GM19328 (cell line): Measurements from ENCODE around the gene FZD2.
"Not testable (repeated sequence)": the region's sequence is repeated elsewhere in the genome, so short reads cannot be mapped to it uniquely, and the experiment has no call there.

Experiments
- ATAC-seq: cut with Tn5 transposase; IDR thresholded peaks from one replicate; pipeline ENCODE4 v1.9.1; 2021; ENCODE audit warnings: mild to moderate bottlenecking, moderate library complexity; ENCODE audit not compliant: unreplicated experiment

FZD2 gene

DNA sequence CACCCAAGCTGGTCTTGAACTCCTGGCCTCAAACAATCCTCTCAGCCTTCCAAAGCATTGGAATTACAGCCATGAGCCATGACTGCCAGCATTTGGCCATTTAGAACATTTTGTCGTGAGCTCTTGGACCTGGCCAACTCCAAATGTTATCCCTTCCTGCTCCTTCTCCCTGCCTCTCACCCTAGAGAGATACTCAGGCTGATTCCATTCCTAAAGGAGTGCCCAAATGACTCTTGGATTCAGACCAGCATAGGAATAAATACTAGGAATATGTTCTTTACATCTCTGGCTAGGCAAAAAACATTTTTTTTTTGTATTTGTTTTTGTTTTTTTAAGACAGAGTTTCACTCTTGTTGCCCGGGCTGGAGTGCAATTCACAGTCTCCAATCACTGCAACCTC, 15.5 kb downstream of the FZD2 start:
- ATAC-seq = no peak

DNA sequence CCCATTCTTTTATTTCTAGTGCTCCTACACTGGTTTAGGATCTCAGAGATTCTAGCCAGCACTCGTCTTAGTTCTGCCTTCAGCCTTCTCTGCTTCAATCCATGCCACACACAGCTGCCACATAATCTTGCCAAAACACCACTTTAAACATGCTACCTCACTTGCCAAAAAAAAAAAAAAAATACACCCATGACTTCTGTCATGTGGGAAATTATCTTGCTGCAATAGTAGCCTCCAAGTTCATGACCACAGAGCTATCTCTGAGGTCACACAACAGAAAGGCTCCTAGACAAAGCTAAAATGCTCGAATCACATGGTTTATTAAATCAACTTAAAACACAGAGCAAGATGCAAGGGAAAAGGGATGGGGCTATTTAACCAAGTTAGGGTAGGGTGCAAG, 18.1 kb downstream of the FZD2 start:
- ATAC-seq = no peak

DNA sequence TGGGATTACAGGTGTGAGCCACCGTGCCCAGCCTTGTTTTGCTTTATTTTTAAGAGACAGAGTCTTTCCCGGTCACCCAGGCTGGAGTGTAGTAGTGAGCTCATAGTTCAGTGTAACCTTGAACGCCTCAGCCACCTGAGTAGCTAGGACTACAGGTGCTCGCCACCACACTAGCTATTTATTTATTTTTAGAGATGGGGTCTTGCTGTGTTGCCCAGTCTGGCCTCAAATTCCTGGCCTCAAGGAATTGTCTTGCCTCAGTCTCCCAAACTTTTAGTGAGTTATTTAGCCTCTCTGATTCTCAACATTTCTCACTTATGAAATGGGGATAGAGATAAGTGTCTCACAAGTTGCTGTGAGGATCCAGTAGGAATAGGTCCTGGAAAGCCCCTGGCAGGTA, 21.7 kb downstream of the FZD2 start:
- ATAC-seq = no peak

DNA sequence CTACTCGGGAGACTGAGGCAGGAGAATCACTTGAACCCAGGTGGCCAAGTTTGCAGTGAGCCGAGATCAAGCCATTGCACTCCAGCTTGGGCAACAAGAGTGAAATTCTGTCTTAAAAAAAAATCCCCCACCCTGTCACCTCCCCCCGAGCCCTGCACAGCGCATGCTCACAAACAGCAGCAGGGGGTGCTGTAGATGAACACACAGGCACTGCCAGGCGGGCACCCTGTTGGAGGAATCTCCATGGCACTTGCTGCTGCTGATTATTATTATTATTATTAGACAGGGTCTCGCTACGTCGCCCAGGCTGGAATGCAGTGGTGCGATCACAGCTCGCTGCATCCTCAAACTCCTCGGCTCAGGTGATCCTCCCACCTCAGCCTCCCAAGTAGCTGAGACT, 24.6 kb downstream of the FZD2 start:
- ATAC-seq = no peak

DNA sequence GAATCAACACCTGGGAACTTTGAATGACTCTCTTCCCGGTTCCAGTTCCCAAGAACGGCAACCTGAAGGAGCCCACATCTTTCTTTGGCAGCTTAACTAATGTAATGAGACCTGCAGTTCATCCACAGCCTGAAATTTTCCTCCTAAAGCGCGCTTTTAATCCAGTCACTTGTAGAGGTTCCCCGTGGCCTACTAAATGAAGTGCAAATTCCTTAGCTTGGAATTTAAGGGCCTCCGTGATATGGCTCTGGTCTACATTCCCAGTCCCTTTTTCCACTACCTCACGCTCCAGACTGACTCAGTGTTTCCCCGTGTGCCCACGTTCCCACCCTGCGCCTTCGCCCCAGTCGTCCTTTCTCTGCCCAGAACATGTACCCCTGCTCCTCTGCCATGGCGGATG, 27.2 kb downstream of the FZD2 start:
- no peak for ATAC-seq

DNA sequence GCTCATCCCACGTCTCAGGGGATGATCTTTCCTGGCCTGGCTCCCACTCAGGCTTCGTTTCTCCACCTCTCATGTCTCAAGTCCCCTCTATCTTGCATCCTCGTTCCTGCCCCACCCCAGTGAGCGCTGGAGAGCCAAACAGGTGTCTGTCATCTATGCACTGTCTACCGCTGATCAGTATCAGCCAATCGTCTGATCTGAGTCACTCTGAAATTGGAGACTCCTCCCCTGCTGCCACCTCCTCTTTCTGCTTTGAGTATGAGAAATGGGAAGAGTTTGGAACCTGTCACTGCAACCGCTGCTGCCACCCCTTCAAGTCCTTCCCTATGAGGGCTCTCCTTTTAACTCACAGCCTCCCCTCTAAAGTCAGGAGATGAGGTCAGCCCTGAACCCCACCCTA, 28.0 kb downstream of the FZD2 start:
- ATAC-seq = no peak

DNA sequence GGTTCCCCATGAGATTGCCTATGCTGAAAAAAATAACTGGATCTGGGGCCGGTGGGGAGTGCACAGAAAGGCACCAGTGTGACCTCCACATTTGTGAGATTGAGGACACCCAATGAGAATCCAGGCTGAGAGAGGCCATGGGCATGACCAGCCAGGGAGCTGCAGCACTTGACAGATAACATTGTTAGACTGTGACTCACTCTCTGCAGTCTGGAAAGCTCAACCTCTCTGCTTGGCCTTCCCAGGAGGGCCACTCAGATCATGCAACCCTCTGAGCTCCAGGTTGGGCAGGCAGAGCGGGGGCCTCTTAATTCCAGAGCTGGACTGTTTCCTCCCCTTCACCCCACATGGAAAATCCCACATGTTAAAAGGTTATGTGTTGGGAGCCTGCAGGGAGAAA, 30.1 kb downstream of the FZD2 start:
- no peak for ATAC-seq

DNA sequence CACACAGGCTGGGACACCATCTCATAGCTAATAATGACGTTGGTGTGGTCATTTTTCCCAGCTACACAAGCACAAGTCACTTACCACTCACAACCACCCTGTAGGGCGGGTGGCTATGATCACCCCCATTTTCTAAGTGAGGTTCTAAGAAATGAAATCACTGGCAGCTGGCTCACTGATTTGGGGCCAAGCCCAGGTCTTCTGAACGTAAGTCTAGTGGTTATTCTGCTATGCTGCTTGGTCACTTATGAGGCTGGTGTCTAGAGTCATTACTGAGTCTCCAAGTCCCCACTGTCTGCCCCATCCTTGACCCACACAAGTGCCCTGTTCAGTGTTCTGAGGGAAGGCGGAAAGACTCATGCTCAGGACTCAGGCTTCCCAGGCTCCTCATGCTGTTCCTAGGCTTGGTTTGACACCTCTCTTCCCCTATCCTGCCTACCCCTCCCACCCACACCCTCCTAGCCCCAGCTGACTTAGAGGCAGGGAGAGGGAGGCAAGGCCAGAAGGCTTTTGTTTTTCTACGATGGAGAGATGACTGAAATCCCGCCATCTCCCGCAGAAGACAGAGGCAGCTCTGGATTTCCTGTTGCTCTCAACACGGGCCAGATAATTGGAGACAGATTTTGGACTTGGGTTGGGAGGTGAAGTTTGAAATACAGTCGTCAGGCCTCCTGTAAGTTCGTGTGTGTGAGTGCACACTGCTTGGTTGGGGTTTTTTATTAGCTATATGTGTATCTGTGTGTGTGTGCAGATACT, 32.2 kb downstream of the FZD2 start:
- no peak for ATAC-seq

DNA sequence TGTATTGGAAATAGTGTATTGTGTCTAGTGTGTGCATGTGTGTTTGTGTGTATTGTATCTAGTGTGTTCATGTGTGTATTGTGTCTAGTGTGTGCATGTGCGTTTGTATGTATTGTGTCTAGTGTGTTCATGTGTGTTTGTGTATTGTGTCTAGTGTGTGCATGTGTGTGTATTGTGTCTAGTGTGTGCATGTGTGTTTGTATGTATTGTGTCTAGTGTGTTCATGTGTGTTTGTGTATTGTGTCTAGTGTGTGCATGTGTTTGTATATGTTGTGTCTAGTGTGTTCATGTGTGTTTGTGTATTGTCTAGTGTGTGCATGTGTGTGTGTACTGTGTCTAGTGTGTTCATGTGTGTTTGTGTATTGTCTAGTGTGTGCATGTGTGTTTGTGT, 32.8 kb downstream of the FZD2 start:
- ATAC-seq = not testable (repeated sequence)

DNA sequence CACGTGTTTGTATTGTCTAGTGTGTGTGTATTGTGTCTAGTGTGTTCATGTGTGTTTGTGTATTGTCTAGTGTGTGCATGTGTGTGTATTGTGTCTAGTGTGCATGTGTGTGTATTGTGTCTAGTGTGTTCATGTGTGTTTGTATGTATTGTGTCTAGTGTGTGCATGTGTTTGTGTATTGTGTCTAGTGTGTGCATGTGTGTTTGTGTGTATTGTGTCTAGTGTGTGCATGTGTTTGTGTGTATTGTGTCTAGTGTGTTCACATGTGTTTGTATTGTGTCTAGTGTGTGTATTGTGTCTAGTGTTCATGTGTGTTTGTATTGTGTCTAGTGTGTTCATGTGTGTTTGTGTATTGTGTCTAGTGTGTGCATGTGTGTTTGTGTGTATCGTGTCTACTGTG, 33.5 kb downstream of the FZD2 start:
- not testable (repeated sequence) for ATAC-seq

DNA sequence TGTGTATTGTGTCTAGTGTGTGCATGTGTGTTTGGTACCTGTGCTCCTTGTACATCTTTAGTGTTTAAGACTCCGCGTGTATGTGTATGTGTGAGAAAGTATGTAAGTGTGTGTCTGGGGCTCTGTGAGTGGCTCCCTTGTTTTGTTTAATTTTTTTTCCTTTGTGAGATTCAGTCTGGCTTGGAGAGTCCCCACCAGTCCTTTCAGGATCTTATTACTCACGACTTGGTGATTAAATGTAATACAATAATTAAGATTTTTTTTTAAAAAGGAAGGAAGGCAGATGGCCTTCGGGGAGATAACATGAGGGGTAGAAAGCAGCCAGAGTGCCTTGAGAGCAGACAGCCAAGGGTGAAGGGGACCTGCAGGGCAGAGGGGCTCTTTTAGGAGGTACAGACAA, 33.9 kb downstream of the FZD2 start:
- no peak for ATAC-seq

DNA sequence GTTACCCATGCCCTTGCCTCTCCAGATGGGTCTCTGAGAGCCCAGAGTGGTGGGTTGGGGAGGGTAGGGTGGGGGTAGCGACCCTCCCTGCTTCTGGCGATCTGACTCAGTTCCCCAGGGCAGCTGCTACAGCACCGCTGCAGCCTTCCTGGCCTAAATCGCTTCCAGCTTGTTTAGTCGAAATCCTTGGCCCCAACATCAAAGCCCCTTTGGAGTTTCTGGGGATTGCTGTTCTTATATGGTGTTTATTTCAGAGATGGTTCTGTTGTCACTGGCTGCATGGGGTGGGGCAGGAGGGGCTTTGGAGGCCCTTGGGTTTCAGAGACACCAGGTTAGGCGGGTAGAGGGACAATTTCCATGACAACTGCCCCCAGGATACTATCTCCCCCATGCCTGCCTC, 35.9 kb downstream of the FZD2 start:
- ATAC-seq = no peak

DNA sequence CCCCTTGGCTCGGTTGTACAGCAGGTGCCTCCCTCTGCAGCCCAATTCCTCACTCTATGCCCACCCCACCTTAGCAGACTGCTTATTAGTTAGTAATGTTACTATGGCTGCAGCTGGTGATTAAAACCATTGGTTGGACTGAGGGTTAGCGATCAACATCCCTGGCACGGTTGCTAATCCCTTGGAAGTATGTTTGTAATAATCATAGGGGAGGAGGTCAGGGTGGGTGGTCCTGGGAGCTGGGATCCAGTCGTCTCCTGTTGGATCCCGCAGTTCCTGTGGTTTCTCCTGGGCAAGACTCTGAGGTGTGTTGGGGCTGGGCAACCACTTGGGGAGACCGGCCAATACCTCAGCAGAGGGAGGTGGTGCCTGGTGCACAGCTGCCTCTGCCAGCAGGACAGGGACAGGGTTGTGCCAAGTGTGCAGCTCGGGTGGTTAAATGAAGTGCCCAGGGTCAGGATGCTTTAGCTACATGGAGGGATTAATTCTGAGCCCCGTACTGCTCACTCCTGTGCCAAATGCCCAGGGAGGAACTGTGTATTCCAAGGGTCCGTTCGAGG, 38.0 kb downstream of the FZD2 start:
- ATAC-seq = no peak

DNA sequence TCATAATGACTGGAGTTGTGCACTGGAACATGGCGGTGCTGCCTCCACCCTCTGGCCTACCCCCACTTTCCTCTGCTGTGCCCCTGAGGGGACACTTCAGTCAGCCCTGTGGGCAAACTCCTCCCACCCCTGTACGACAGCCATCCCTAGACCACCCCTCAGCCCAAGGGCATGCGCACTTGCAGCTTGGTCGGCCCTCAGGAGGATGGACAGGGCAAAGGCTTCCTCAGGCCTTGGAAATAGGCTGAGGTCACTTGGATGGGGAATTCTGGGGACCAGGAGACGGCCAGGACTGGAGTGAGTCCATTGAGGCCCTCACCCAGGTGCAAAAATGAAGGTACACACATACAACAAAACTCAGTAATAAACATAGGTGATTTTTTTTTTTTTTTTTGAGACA, 41.0 kb downstream of the FZD2 start:
- no peak for ATAC-seq

DNA sequence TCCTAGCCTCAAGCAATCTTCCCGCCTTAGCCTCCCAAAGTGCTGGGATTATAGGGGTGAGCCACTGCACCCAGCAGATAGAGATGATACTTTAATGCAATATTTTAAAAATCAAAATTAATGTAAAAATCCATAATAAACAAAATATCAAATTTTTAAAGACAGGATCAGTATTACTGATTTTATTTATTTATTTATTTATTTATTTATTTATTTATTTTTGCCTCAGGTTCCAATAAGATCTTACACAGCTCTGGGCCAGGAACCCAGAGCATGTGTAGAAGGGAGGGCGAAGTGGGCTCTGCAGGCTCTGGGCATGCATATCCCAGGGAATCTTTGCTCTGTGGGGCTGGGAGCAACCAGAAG, 41.6 kb downstream of the FZD2 start:
- no peak for ATAC-seq

DNA sequence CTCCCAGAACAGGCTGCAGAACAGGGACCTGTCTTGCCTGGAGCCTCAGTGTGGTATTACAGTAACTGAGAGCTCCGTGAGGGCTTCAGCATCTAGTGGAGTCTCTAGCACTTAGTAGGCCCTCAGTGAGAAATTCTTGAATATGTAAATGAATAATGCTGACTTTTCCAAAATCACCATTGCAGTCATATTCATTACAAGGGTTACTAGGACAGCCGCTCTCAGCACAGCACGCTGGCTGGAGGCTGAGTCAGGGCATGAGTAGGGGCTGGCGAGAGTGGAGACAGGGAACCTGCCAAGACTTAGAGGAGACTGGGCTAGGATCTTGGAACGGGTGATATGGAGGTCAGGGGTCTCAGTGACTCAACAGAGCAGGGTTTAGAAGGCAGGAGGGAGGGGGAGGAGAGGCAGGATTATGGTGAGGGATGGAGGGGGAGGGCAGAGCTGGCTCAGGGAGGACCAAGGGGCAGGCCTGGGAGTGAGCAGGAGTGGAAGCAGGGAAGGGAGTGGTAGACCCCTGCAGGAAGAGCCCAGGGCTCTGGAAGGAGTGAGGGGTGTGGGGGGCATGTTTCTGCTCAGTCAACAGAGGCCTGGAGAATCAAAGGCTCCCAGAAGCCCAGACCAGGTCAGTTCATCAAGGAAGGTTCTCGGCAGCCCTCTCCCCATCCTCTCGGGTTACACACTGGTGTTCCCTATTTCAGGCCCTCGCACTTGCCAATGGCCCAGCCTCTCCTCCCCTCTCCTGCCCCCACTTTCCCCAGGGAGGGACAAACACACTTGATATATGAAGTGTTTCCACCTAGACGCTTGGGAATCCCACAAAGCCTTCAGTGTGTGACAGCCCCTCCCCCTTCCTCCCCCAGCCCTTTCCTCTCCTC, 42.3 kb downstream of the FZD2 start:
- no peak for ATAC-seq

DNA sequence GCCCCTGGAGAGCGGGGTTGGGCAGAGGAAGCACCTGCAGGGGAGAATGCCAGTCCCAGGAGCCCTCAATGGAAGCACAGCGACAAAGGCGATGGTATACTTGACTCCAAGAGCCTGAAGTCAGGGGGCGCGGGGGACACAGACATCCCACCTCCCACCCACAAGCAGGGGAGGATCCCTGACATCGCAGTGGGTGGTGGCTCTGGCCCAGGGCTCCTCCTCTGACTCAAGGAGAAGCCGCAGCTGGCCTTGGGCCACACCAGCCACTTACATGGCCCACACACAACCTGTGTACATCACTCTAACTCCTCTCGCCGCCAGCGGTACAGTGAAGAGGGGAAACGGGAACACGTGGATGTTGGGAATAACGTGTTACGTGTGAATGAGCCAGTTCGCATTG, 44.3 kb downstream of the FZD2 start:
- ATAC-seq = no peak

DNA sequence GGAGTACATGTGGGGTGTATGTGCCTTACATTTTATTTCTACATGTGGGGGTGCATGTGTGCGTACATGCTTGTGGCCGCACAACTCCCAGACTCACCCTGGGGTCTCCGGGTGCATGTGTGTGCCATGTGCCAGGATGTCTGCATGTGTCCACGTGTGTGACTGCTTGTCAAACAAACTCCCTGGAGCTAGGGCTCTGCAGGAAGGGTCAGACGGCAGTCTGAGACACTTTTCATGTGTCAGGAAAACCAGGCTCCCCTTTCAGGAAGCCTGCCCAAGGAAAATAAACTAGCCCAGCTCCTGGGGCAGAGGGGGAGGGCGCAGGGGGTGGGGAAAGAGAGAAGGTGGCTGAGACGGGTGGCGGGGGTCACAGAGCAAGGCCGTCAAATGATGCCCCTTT, 44.7 kb downstream of the FZD2 start:
- ATAC-seq = no peak

DNA sequence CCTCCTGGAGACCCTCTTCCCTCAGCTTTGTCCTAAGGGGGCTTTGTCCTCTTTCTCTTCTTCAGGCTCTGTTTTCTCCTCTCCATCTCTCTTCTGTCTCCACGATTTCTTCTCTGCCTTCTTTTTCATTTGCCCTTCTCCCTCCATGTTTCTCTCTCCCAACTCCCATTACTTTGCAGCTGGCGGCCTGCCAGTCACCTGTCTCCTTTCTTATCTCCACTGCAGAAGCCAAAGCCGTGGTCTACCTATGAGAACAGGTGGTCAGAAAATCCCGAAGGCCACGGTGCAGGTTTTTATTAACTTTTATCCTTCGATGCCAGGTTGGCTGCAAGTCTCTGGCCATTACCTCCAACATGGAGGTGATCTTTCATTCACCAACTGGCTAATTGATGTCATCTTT, 45.1 kb downstream of the FZD2 start:
- no peak for ATAC-seq

DNA sequence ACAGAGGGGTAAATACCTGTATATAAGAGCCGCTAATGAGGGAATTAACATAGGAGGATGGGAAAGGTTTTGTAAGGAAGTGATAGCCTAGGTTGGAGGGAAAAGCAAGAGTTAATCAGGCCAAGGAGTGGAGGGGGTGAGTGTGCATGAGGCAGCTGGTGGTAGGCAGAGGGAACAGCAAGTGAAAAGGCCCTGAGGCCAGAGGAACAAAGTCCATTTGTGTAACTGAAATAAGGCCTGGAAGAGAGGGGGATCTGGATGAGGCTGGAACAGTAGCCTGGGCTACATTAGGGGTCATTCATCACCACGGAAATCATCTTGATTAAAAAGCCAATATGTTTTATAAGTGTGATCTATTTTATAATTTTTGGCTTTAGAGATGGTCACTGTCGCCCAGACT, 45.7 kb downstream of the FZD2 start:
- no peak for ATAC-seq

DNA sequence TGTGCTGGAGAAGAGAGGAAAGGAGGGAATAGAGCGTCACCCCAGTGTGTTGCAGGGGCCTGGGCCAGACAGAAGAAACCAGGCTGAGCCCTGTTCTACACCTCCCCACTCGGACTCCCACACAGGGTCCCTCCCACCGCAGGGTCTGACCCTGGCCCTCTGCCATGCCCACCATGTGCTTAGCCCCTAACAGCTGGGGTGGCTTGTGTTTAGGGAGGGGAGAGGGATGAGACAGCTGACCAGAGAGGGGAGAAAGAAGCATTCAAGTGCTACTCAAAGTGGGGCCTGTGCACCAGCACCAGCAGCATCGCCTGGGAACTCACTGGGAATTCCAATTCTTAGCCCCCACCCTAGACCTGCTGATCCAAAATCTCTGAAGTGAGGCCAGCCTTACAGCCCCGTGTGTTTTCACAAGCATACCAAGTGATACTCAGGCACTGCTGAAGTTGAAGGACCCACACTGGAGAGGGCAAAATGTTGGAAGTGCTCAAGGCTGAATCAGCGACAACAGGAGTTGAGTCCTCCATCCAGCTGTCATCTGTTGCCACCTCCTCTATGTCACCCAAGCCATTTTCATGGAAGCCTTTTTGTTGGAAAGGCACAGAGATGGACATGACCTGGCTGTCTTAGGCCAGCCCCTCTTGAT, 47.0 kb downstream of the FZD2 start:
- no peak for ATAC-seq
